ENCODE measurements around the gene CXCL10. TPM values are rescaled to one million over a fixed set of nuclear protein-coding genes. Genes with fewer than 3 reads are reported as not detected.
A peak's percentile ranks its signal among the peaks of the same experiment; 100 is the strongest.

CXCL10 gene
- total RNA-seq, 6 donors from 2014 or later, result 0.46 to 7.3 (median 3.1) TPM

GRCh38 chr4:76013540-76013939 is 9.8 kb downstream of the CXCL10 start:
- DNase-seq (no peak), ATAC-seq (ENCODE audit: low FRiP score in 2 of 2) (no peak)
- Histone ChIP-seq H3K4me3 (no peak overlapping the region), H3K36me3 (no peaks in the 10 kb centered on the region), H3K9me3 (no peaks in the 10 kb centered on the region), H3K27ac (no peak overlapping the region), H3K27me3 (no peaks in the 10 kb centered on the region), H3K4me1 (peaks cover 0 to 6% (median 5%) of the 10 kb centered on the region in 4 donors)
- 26 to 27% methylated on average over 1 of the region's 1 CpG for WGBS, 2 donors
- TF ChIP-seq EP300 (IDR thresholded peaks at IDR 0.05) (no peak), POLR2AphosphoS5 (IDR thresholded peaks at IDR 0.05) (no peak), CTCF (IDR thresholded peaks at IDR 0.05) (no peak), POLR2A (IDR thresholded peaks at IDR 0.05) (no peak)

GRCh38 chr4:76012388-76012801 is 10.9 kb downstream of the CXCL10 start:
- 38 to 48% methylated on average over 1 of the region's 1 CpG for WGBS, 2 donors
- peak in 1 of 2 donors; percentile 25 for ATAC-seq (ENCODE audit: low FRiP score in 2 of 2)

GRCh38 chr4:76011700-76012387 is 11.5 kb downstream of the CXCL10 start:
- Histone ChIP-seq H3K36me3 (no peaks in the 10 kb centered on the region), H3K4me1 (peaks cover 0 to 6% (median 5%) of the 10 kb centered on the region in 4 donors), H3K27ac (peak overlapping the region; percentile 1 to 61 (median 39)), H3K4me3 (peak overlapping the region in 1 of 4 donors; percentile 14), H3K9me3 (no peaks in the 10 kb centered on the region), H3K27me3 (no peaks in the 10 kb centered on the region)
- TF ChIP-seq EP300 (IDR thresholded peaks at IDR 0.05), result no peak
- TF ChIP-seq CTCF (IDR thresholded peaks at IDR 0.05), result no peak
- TF ChIP-seq POLR2A (IDR thresholded peaks at IDR 0.05), result no peak
- TF ChIP-seq POLR2AphosphoS5 (IDR thresholded peaks at IDR 0.05), result no peak
- ATAC-seq (ENCODE audit: low FRiP score in 2 of 2) (peak; percentile 47 to 78), DNase-seq (peak in 1 of 2 donors; percentile 63)
- 43 to 54% methylated on average over 11 to 13 of the region's 13 CpGs for WGBS, 2 donors

More at GRCh38 chr4:76012388-76012801, 10.9 kb downstream of the CXCL10 start:
- Histone ChIP-seq H3K4me1 (peaks cover 0 to 6% (median 5%) of the 10 kb centered on the region in 4 donors), H3K27me3 (no peaks in the 10 kb centered on the region), H3K27ac (peak overlapping the region in 2 of 4 donors; percentile 1 to 61), H3K4me3 (no peak overlapping the region), H3K36me3 (no peaks in the 10 kb centered on the region), H3K9me3 (no peaks in the 10 kb centered on the region)
- DNase-seq, result no peak
- TF ChIP-seq POLR2AphosphoS5 (IDR thresholded peaks at IDR 0.05) (no peak), POLR2A (IDR thresholded peaks at IDR 0.05) (no peak), CTCF (IDR thresholded peaks at IDR 0.05) (no peak), EP300 (IDR thresholded peaks at IDR 0.05) (no peak)

GRCh38 chr4:76011018-76011670 is 12.2 kb downstream of the CXCL10 start:
- 94 to 96% methylated on average over 24 to 31 of the region's 31 CpGs for WGBS, 2 donors
- H3K36me3 ChIP-seq, result no peaks in the 10 kb centered on the region
- TF ChIP-seq CTCF (IDR thresholded peaks at IDR 0.05) (no peak), POLR2A (IDR thresholded peaks at IDR 0.05) (no peak), POLR2AphosphoS5 (IDR thresholded peaks at IDR 0.05) (no peak), EP300 (IDR thresholded peaks at IDR 0.05) (no peak)
- H3K4me3 ChIP-seq, result no peak overlapping the region
- ATAC-seq (ENCODE audit: low FRiP score in 2 of 2) (peak; percentile 7 to 27), DNase-seq (peak in 1 of 2 donors; percentile 76)
- H3K27ac ChIP-seq, result peak overlapping the region in 2 of 4 donors; percentile 1 to 41
- H3K4me1 ChIP-seq, result peaks cover 0 to 6% (median 5%) of the 10 kb centered on the region in 4 donors
- no peaks in the 10 kb centered on the region for H3K27me3 ChIP-seq
- H3K9me3 ChIP-seq, result no peaks in the 10 kb centered on the region
